HepG2 (cell line): ENCODE results near the gene PTGES3. TPM values are rescaled to one million over a fixed set of nuclear protein-coding genes. Genes with fewer than 3 reads are reported as not detected.

Experiments
- ATAC-seq: fragments of 200-7000 bp; cut with Tn5 transposase; 3 replicates; pipeline ENCODE4 v1.9.1; 2020; ENCODE audit warnings: mild to moderate bottlenecking, moderate library complexity
- Bru-seq: library from RNA; stranded (reverse); fragments of 400-500 nt; gene quantifications from one replicate; lab custom pipeline; 2021; lab: Mats Ljungman, UMichigan
- BruChase-seq, 2 experiments: library from RNA; stranded (reverse); fragments of 400-500 nt; gene quantifications; one replicate each; lab custom pipeline; 2021; lab: Mats Ljungman, UMichigan
- BruUV-seq: library from RNA; stranded (reverse); fragments of 400-500 nt; replicated peaks from 2 replicates; lab custom pipeline; 2021; lab: Mats Ljungman, UMichigan
- CTCF ChIA-PET: fragments of 300-600 bp; formaldehyde crosslinking; extraction: SDS; loops from one replicate; lab custom pipeline; 2021; ENCODE audit warnings: low total read pairs, inconsistent platforms, low intra/inter-chr PET ratio; lab: Yijun Ruan, JAX
- POLR2A ChIA-PET: fragments of 350-600 bp; sonication (Branson Sonifier 250); formaldehyde crosslinking; loops from one replicate; lab custom pipeline; 2020; ENCODE audit warnings: antibody characterized with exemption, inconsistent platforms; lab: Yijun Ruan, JAX
- DNase-seq: peaks from one replicate; pipeline ENCODE4 v3.0.0-alpha.2; 2015; ENCODE audit warnings: low spot score
- FAIRE-seq: peaks from 3 replicates; lab custom pipeline; 2011; peaks lifted over from hg19 to GRCh38; lab: Jason Lieb, UNC
- H2AFZ ChIP-seq: one replicate; pipeline ENCODE4 v1.6.1; 2011; ENCODE audit warnings: low read length, inconsistent platforms
- H3K27ac ChIP-seq: fragments of 300-600 bp; 3 replicates; pipeline ENCODE4 v1.8.0; 2011; ENCODE audit warnings: mixed run types, mild to moderate bottlenecking, mixed read lengths, low read length, inconsistent platforms; ENCODE audit not compliant: insufficient read depth; ENCODE audit errors: extremely low read length
- H3K27me3 ChIP-seq, 2 experiments: fragments of 200-600 bp in 1 of 2; 2 replicates in 1 of 2; 3 replicates in 1 of 2; pipeline versions ENCODE4 v1.6.0 to v1.8.0; 2011; ENCODE audit warnings: low read length in 2 of 2, mild to moderate bottlenecking in 2 of 2, moderate library complexity in 2 of 2, inconsistent platforms in 1 of 2; ENCODE audit not compliant: insufficient read depth in 2 of 2, control insufficient read depth in 1 of 2
- H3K36me3 ChIP-seq, 2 experiments: fragments of 200-600 bp in 1 of 2; replicated peaks in 1 of 2; 2 replicates in 1 of 2; 3 replicates in 1 of 2; pipeline versions ENCODE4 v1.5.1 to v1.8.0; 2011; ENCODE audit warnings: low read length in 2 of 2, inconsistent platforms in 1 of 2; ENCODE audit not compliant: insufficient read depth in 2 of 2, control insufficient read depth in 1 of 2
- H3K4me1 ChIP-seq: 2 replicates; pipeline ENCODE4 v1.5.1; 2012; ENCODE audit warnings: low read length, inconsistent platforms; ENCODE audit not compliant: insufficient read depth
- H3K4me2 ChIP-seq: 2 replicates; pipeline ENCODE4 v1.6.0; 2011; ENCODE audit warnings: low read depth, low read length, inconsistent platforms
- H3K4me3 ChIP-seq, 3 experiments: fragments of 200-600 bp in 1 of 3; sonication (generic), shearing (Covaris generic) in 1 of 3; replicated peaks in 1 of 3; 2 replicates each; pipeline ENCODE4 v1.5.1; 2011 to 2016; ENCODE audit warnings: low read length in 3 of 3, inconsistent platforms in 2 of 3, low read depth in 2 of 3, mild to moderate bottlenecking in 2 of 3, control low read depth in 1 of 3, mixed read lengths in 1 of 3; ENCODE audit not compliant: insufficient read depth in 1 of 3
- H3K79me2 ChIP-seq: one replicate; pipeline ENCODE4 v1.6.1; 2011; ENCODE audit warnings: low read length, inconsistent platforms; ENCODE audit not compliant: insufficient read depth
- H3K9ac ChIP-seq: 2 replicates; pipeline ENCODE4 v1.6.0; 2011; ENCODE audit warnings: mild to moderate bottlenecking, low read depth, low read length, inconsistent platforms; ENCODE audit not compliant: insufficient read depth
- H3K9me3 ChIP-seq: 2 replicates; pipeline ENCODE4 v1.5.1; 2012; ENCODE audit warnings: mild to moderate bottlenecking, low read length
- H4K20me1 ChIP-seq: 2 replicates; pipeline ENCODE4 v1.6.0; 2011; ENCODE audit warnings: inconsistent platforms, mild to moderate bottlenecking, low read length, moderate library complexity; ENCODE audit not compliant: insufficient read depth
- CHD2 ChIP-seq: IDR thresholded peaks from 2 replicates; pipeline ENCODE4 v1.6.1; 2011; ENCODE audit warnings: low read depth, low read length, improper control_type of control experiment
- ELF3 ChIP-seq: IDR thresholded peaks from 2 replicates; pipeline ENCODE4 v1.6.1; 2016; ENCODE audit warnings: missing genetic modification reagents, missing compliant biosample characterization
- HCFC1 ChIP-seq: fragments of 150-350 bp; IDR thresholded peaks from 2 replicates; pipeline ENCODE4 v1.6.1; 2014; ENCODE audit warnings: low read depth, low read length
- KLF9 ChIP-seq: IDR thresholded peaks from 2 replicates; pipeline ENCODE4 v1.6.1; 2016; ENCODE audit warnings: low read depth
- RAD51 ChIP-seq: fragments of 450-650 bp; IDR thresholded peaks from 2 replicates; pipeline ENCODE4 v1.6.1; 2016; ENCODE audit warnings: borderline replicate concordance
- SNAPC2 ChIP-seq: sonication (generic); formaldehyde crosslinking; IDR thresholded peaks from 2 replicates; pipeline ENCODE4 v1.8.1; 2022; ENCODE audit warnings: mild to moderate bottlenecking, missing genetic modification reagents
- SP140L ChIP-seq: sonication (generic); formaldehyde crosslinking; IDR thresholded peaks from 2 replicates; pipeline ENCODE4 v1.4.0; 2020; ENCODE audit warnings: missing genetic modification reagents, borderline replicate concordance
- YY1 ChIP-seq: IDR thresholded peaks from 2 replicates; pipeline ENCODE4 v1.6.1; 2011; ENCODE audit warnings: low read length, low read depth, moderate library complexity, mild to moderate bottlenecking; ENCODE audit not compliant: insufficient read depth, insufficient replicate concordance
- ZGPAT ChIP-seq: IDR thresholded peaks from 2 replicates; pipeline ENCODE4 v1.6.1; 2016; ENCODE audit warnings: mild to moderate bottlenecking
- ZNF354B ChIP-seq: sonication (generic); formaldehyde crosslinking; IDR thresholded peaks from 2 replicates; pipeline ENCODE4 v1.8.0; 2022; ENCODE audit warnings: mild to moderate bottlenecking, missing genetic modification reagents
- ZNF841 ChIP-seq: sonication (generic); formaldehyde crosslinking; IDR thresholded peaks from 2 replicates; pipeline ENCODE4 v1.8.1; 2023; ENCODE audit warnings: missing genetic modification reagents, borderline replicate concordance
- WGBS: methylation state at CpG from one replicate; pipeline ENCODE4 v1.1.6; 2017; ENCODE audit warnings: low lambda C conversion rate; 5-methylcytosine and 5-hydroxymethylcytosine counted together
- in situ Hi-C: cut with HindIII; loops from 2 replicates; pipeline ENCODE4 v1.10.0; 2017; ENCODE audit warnings: low pct_unique_long_range_greater_than_20kb; ENCODE audit not compliant: extremely low pct_ligation_motif_present
- intact Hi-C: fragments of 100-400 bp; cut with micrococcal nuclease; formaldehyde crosslinking; loops from one replicate; pipeline ENCODE4 v1.10.0; 2022; ENCODE audit not compliant: unreplicated experiment
- long read RNA-seq, 2 experiments: library from RNA in 1 of 2; library from polyadenylated mRNA in 1 of 2; stranded (forward) in 1 of 2; unstranded in 1 of 2; transcript quantifications; one replicate each; pipeline ENCODE4 v2.0.0, GENCODE V29; 2019 to 2022
- polyA minus RNA-seq, 3 experiments: library from RNA; depleted of rRNA, polyadenylated mRNA; stranded (reverse); fragments of >200 nt; gene quantifications; 2 replicates each; pipeline ENCODE4 v1.2.3, GENCODE V29; 2011; ENCODE audit warnings: low replicate concordance in 1 of 3
- polyA plus RNA-seq, 8 experiments: library from polyadenylated mRNA; depleted of rRNA in 3 of 8; stranded (reverse) in 7 of 8; unstranded in 1 of 8; fragments of >200 nt; fragmentation: Illumina TruSeq in 4 of 8; extraction: Trizol in 4 of 8; gene quantifications; 2 replicates each; pipeline versions ENCODE4 v1.2.1 to v1.2.3, GENCODE V29; 2011 to 2016; ENCODE audit warnings: low read depth in 4 of 8, missing spikeins in 1 of 8, mixed read lengths in 1 of 8; ENCODE audit not compliant: insufficient read depth in 1 of 8
- total RNA-seq, 5 experiments: library from RNA; depleted of rRNA; stranded (reverse); fragments of >200 nt; fragmentation: Illumina TruSeq; extraction: Trizol; gene quantifications; 2 replicates each; pipeline ENCODE4 v1.2.3, GENCODE V29; 2016; ENCODE audit warnings: low read depth in 1 of 5
- TF ChIP-seq, protein P1 (sequence below): sonication (generic); formaldehyde crosslinking; IDR thresholded peaks from 2 replicates; pipeline ENCODE4 v1.9.0; 2021; ENCODE audit warnings: missing genetic modification reagents, borderline replicate concordance

Gene PTGES3, protein sequence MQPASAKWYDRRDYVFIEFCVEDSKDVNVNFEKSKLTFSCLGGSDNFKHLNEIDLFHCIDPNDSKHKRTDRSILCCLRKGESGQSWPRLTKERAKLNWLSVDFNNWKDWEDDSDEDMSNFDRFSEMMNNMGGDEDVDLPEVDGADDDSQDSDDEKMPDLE
- total RNA-seq (2016; rRNA removed; fragmentation: Illumina TruSeq; extraction: Trizol): 159 and 290 TPM in 2 replicates
- total RNA-seq (2016; cell fraction: cytosol; rRNA removed; fragmentation: Illumina TruSeq; extraction: Trizol; ENCODE audit: low read depth): 36.7 and 44.1 TPM in 2 replicates
- total RNA-seq (2016; cell fraction: insoluble cytoplasmic fraction; rRNA removed; fragmentation: Illumina TruSeq; extraction: Trizol): 170 and 269 TPM in 2 replicates
- 155 and 168 TPM in 2 replicates for total RNA-seq (2016; cell fraction: membrane; rRNA removed; fragmentation: Illumina TruSeq; extraction: Trizol)
- total RNA-seq (2016; cell fraction: nucleus; rRNA removed; fragmentation: Illumina TruSeq; extraction: Trizol): 118 and 124 TPM in 2 replicates
- polyA plus RNA-seq (2011; rRNA removed): 43.7 and 54.4 TPM in 2 replicates
- 23.9 and 37.8 TPM in 2 replicates for polyA plus RNA-seq (2011; cell fraction: cytosol; rRNA removed)
- 16.1 and 21.1 TPM in 2 replicates for polyA plus RNA-seq (2011; cell fraction: nucleus; rRNA removed)
- polyA plus RNA-seq (2012): 244 and 265 TPM in 2 replicates
- 58.0 and 58.7 TPM in 2 replicates for polyA plus RNA-seq (2016; cell fraction: cytosol; fragmentation: Illumina TruSeq; extraction: Trizol; ENCODE audit: low read depth)
- polyA plus RNA-seq (2016; cell fraction: insoluble cytoplasmic fraction; fragmentation: Illumina TruSeq; extraction: Trizol; ENCODE audit: low read depth): 452 and 465 TPM in 2 replicates
- 140 and 145 TPM in 2 replicates for polyA plus RNA-seq (2016; cell fraction: membrane; fragmentation: Illumina TruSeq; extraction: Trizol; ENCODE audit: low read depth)
- polyA plus RNA-seq (2016; cell fraction: nucleus; fragmentation: Illumina TruSeq; extraction: Trizol; ENCODE audit: insufficient read depth, low read depth): 228 and 240 TPM in 2 replicates
- 15.3 and 29.9 TPM in 2 replicates for polyA minus RNA-seq (2011; rRNA and poly(A)+ RNA removed; ENCODE audit: low replicate concordance)
- 57.2 and 64.6 TPM in 2 replicates for polyA minus RNA-seq (2011; cell fraction: cytosol; rRNA and poly(A)+ RNA removed)
- 23.0 and 29.1 TPM in 2 replicates for polyA minus RNA-seq (2011; cell fraction: nucleus; rRNA and poly(A)+ RNA removed)
- Bru-seq, nascent RNA: percentile 93 among the genes with signal in this experiment
- percentile 98 among the genes with signal in this experiment for BruChase-seq, experiment 1, labeled RNA remaining after a 6-hour chase
- percentile 97 among the genes with signal in this experiment for BruChase-seq, experiment 2, labeled RNA remaining after a 2-hour chase
- long read RNA-seq, experiment 1, transcript PTGES3-201 (8 exons, 1,920 nt): major isoform, 291 of 358 reads
- long read RNA-seq, experiment 1, transcript PTGES3-202 (7 exons, 1,547 nt): minor isoform, 15 of 358 reads
- long read RNA-seq, experiment 1, transcript PTGES3-204 (7 exons, 1,017 nt): minor isoform, 6 of 358 reads
- long read RNA-seq, experiment 1, partial matches to known transcripts: 23 of 358 reads
- long read RNA-seq, experiment 1, other reads (novel, unspliced or antisense): 22 of 358 reads
- long read RNA-seq, experiment 2, transcript PTGES3-201 (8 exons, 1,920 nt): major isoform, 173 of 562 reads
- long read RNA-seq, experiment 2, transcript PTGES3-202 (7 exons, 1,547 nt): minor isoform, 9 of 562 reads
- long read RNA-seq, experiment 2, partial matches to known transcripts: 129 of 562 reads
- long read RNA-seq, experiment 2, other reads (novel, unspliced or antisense): 248 of 562 reads

DNA sequence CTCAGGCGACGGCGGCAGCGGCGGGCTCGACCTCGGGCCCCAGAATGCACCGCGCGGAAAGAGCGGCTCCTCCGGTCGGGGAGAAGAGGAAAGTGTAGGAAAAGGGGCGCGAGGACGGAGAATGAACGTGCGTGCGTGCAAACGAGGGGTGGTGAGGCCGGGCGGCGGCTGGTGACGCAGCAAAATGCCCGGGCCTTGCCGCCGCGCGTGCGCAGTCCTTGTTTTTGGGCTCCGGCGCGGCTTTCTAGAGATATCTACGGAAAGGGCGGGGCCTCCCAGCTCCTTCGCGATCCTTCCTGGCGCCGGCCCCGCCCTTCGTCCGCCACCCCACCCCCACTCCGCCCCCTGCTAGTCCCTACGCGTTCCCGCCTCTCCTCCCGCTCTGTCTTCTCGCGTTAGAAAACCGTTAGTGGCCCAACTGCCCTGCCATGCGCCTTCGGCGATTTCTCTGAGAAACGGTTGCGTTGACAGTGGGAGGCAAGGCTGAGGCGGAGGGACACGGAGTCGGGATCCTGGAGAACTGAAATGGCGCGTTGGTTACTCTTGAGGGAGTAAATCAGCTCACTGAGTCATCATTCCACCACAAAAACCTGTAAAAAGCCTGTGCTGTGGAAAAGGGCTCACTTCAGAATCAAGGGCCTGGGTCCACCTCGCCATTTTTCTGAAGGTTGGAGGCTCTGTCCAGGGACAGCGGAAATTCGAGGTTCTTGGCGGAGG is at the start of gene PTGES3:
PTGES3 (minus strand) TSS at position 156 of the 717 bp plus-strand sequence. CDS start 285 bp downstream, outside the sequence.
- ATAC-seq: peak; percentile 82
- WGBS: 22% methylated on average over 45 of the region's 64 CpGs
- TF ChIP-seq RAD51 (no peak), SP140L (CRISPR knock-in tag) (peak; percentile 79; the same call in 1 of the 2 replicates), HCFC1 (peak; percentile 22; the same call in 1 of the 2 replicates), SNAPC2 (CRISPR knock-in tag) (peak; percentile 93; the same call in 1 of the 2 replicates), ZNF354B (CRISPR knock-in tag) (no peak), CHD2 (peak; percentile 90), ZNF841 (CRISPR knock-in tag) (peak; percentile 66; the same call in 1 of the 2 replicates), ZGPAT (CRISPR knock-in tag) (peak; percentile 97), ELF3 (CRISPR knock-in tag) (peak; percentile 84), KLF9 (CRISPR knock-in tag) (peak; percentile 91), YY1 (peak; percentile 70)
- TF ChIP-seq, protein P1, sequence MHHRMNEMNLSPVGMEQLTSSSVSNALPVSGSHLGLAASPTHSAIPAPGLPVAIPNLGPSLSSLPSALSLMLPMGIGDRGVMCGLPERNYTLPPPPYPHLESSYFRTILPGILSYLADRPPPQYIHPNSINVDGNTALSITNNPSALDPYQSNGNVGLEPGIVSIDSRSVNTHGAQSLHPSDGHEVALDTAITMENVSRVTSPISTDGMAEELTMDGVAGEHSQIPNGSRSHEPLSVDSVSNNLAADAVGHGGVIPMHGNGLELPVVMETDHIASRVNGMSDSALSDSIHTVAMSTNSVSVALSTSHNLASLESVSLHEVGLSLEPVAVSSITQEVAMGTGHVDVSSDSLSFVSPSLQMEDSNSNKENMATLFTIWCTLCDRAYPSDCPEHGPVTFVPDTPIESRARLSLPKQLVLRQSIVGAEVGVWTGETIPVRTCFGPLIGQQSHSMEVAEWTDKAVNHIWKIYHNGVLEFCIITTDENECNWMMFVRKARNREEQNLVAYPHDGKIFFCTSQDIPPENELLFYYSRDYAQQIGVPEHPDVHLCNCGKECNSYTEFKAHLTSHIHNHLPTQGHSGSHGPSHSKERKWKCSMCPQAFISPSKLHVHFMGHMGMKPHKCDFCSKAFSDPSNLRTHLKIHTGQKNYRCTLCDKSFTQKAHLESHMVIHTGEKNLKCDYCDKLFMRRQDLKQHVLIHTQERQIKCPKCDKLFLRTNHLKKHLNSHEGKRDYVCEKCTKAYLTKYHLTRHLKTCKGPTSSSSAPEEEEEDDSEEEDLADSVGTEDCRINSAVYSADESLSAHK (CRISPR knock-in tag): peak; percentile 59; the same call in 1 of the 2 replicates

More for the DNA sequence above, at the start of gene PTGES3:
- Histone ChIP-seq H3K4me1 (peaks cover 17% of the 10 kb centered on the region), H3K9ac (peak within 1 kb of the TSS; percentile 100), H3K27ac (peak within 1 kb of the TSS; percentile 99), H3K4me2 (peak within 1 kb of the TSS; percentile 83), H2AFZ (peak within 1 kb of the TSS; percentile 89), H3K4me3 (peak within 1 kb of the TSS; percentile 96 to 98 (median 98)), H4K20me1 (peaks cover 25% of the 10 kb centered on the region), H3K36me3 (no peaks in the 10 kb centered on the region; a peak in 1 of 5 replicates), H3K9me3 (no peaks in the 10 kb centered on the region), H3K27me3 (no peaks in the 10 kb centered on the region; a peak in 1 of 5 replicates), H3K79me2 (peaks cover 43% of the 10 kb centered on the region)
- POLR2A ChIA-PET: interaction anchor here (0.6 to 3.5 kb wide), 32 partner anchors 8 to 466 kb away, joined by 3 to 42 read pairs (median 4); partner anchors contain the start of genes ATP5F1B, LRP1, NACA and NEMP1
- peak; percentile 91 for DNase-seq
- CTCF ChIA-PET: no interaction called here
- in situ Hi-C loops (loop anchor here (5.0 kb wide), 1 partner anchor 39 kb away; the partner anchor contains the start of gene NACA), intact Hi-C loops (loop anchor here (1.0 kb wide), 1 partner anchor 37 kb away; the partner anchor contains the start of gene NACA)
- no peak for FAIRE-seq
- no TSS peak for BruUV-seq
